Endometrium (tissue), 2 donors: ENCODE results near the gene EBNA1BP2.
"Not testable (repeated sequence)": the region's sequence is repeated elsewhere in the genome, so short reads cannot be mapped to it uniquely, and the experiment has no call there.

ENCODE experiments used
- FAIRE-seq: peaks from 2 replicates; lab custom pipeline; 2012; peaks lifted over from hg19 to GRCh38; lab: Jason Lieb, UNC
- donor health status: control.
- donor health status: control.

EBNA1BP2 gene

DNA sequence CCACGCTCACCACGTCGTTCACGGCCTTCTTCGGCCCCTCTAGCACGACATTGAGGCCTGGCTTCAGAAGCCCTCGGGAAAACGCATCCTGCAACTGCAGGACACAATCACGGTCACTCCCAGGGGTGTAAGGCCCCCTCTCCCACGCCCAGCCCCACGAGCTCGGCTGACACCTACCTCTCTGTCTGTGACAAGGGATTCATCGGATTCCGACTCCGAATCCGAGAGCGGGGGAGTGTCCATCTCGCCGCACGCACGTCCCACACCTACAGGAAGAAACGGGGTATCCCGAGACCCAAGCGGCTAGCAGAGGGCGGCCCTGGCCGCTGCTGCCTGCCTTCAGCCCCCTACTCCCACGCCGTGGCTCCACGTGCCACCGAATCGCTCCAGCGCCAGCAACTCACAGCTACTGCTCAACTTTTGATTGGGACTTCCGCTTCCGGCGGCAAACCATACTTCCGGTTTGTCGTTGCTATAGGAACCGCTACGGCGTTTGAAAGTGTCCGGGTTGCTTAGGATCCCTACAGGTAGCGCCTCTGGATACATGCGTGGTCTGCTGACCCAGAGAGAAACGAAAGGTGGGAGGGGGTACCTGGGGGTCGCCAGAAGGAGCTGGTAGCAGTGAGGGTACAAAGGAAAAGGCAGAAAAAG, at the start of gene EBNA1BP2, which contains the start of gene CFAP57:
TSS of gene EBNA1BP2 (minus strand) at position 415 of the 651 bp plus-strand sequence. CDS start at position 243, 172 bp downstream.
TSS of gene CFAP57 (plus strand) at position 455 of the 651 bp plus-strand sequence. CDS start 424 bp downstream, outside the sequence.
- FAIRE-seq: no peak

DNA sequence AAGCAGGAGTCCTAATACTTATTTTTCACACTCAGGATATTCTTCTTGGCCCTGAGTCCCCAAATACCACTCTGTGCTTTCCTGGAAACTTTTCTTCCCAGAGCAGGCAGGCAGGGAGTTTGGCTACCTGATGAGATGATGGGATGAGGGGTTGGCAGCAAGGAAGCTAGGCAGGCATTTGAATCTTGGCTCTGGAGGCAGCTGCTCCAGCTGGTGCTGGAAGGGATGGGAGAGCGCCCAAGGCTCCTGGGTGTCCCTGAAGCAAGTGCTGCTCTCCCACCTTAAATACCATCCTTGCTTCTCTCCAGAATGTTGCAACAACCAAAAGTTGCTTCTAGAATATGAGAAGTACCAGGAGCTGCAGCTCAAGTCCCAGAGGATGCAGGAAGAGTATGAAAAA, 49.7 kb upstream of the EBNA1BP2 start:
- FAIRE-seq: no peak

DNA sequence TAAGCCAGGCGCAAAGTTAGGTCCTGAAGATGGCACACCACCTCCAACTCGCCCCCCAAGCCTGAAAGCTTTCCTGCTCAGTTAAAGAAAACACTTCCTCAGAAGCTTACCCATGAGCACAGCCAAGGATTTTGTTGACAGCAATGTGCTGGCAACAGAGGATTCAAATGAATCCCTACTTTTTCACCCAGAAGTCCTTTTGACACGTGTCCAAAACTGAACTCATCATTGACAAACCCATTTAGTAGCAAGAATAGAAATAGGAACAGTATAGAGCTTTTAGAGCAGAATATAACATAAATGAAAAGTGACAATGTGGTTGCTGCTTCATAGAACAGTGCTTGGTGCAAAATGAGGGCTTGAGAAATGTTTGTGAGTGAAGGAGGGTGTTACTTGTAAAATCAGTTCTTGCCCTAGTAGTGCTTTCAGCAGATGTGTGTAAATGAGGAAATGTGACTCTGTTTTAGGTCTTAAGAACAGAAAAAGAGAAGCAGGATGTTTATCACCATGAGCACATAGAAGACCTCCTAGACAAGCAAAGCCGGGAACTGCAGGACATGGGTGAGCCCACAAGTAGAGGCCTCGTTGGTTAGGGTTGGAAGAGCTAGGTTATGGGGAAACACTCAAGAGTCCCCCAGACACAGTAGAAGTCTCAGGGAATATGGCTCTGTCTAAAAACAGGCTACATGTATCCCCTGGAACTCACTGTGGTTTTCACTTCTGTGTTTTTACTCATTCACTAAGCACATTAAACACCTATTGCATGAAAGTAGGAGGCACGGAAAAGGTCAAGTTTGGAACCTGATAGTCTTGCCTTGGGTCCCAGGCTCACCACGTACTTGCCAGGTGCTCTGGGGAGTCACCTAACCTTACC, 49.1 kb upstream of the EBNA1BP2 start:
- FAIRE-seq: no peak

DNA sequence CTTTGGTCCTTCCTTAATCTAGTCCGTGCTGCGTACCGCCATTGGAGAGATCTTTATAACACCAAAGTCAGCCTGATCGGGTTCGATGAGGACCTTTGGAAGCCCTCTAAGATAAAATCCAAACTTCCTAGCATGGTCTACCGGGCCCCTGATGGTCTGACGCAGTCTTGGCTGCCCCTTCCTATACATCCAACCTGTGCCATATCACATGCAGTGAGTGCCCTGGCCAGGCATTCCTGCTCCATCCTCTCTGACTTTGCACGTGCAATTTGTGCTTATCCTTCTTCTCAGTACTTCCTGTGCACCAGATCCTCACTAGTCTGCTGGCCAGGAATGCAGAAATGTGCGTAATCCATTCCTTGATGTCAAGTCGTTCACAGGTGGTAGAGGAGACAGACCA, 45.7 kb upstream of the EBNA1BP2 start:
- no peak for FAIRE-seq

DNA sequence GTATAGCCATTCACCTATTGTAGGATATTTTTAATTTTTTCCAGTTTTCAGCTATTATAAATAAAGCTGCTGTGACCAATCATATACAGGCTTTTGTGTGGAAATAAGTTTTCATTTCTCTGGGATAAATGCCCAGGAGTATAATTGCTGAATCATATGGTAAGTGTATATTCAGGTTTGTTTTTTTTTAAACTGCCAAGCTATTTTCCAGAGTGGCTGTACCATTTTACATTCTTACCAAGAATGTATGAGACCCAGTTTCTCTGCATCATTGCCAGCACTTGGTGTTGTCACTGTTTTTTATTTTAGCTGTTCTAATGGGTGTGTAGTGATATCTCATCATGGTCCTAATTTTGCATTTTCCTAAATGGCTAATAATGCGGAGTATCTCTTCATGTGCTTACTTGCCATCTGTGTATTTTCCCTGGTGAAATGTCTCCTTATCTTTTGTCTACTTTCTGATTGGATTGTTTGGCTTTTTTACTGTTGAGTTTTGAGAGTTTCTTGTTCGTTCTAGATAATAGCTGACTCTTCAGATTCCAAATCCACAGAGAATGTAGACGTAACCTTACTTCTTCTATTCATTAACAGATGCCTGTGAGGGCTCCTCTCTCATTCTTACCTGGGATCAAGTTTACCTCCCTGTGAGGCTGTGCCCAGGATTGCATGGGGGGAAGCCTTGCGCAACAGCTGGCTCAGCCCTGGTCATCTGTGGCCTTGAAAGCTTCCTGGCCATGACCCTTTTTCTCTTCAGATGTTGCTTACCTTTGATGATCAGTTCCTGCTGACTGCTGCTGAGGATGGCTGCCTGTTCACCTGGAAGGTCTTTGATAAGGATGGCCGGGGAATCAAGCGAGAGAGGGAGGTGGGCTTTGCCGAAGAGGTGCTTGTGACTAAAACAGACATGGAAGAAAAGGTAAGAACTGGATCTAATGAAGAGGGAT, 42.7 kb upstream of the EBNA1BP2 start:
- FAIRE-seq: no peak

- FAIRE-seq: not testable (repeated sequence)
Observed at GRCh38 chr1:43208277-43208676, 36.2 kb upstream of the EBNA1BP2 start.

GRCh38 chr1:43207229-43207853, 35.3 kb upstream of the EBNA1BP2 start:
- no peak for FAIRE-seq

- no peak for FAIRE-seq
Observed at GRCh38 chr1:43206600-43207228, 34.6 kb upstream of the EBNA1BP2 start.

DNA sequence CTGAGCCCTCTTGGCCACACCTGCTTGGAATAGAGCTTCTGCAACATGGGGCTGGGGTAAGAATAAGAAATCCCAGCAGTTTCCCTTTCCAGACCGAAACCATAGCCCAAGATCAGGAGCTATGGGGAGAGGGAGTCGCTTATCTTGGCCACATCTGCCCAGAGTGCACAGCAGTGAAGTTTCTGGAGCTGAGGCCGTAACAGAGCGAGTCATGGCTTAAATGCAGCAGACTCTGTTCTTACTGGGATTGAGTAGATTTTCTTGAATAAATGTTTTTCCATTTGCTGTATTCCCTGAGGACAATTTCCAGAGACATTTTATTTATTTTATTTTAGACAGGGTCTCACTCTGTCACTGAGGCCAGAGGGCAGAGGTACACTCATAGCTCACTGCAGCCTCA, 33.6 kb upstream of the EBNA1BP2 start:
- no peak for FAIRE-seq

DNA sequence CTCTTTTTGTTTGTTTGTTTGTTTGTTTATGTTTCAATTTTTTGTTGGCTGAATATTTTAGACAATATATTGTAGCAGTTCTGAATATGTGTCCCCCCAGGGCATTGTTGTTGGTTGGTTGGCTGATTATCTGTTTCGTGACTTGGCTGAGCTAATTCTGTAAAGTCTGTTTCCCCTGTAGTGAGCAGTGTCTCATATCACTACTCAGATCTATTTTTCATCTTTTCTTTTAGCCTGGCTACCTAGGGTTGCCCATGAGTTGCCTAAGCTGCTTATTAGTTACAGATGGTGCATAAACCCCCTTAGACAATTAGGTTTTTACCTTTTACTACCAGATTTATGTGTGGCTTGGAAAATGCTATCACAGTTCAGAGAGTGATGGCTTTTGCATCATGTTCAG, 32.3 kb upstream of the EBNA1BP2 start:
- no peak for FAIRE-seq

DNA sequence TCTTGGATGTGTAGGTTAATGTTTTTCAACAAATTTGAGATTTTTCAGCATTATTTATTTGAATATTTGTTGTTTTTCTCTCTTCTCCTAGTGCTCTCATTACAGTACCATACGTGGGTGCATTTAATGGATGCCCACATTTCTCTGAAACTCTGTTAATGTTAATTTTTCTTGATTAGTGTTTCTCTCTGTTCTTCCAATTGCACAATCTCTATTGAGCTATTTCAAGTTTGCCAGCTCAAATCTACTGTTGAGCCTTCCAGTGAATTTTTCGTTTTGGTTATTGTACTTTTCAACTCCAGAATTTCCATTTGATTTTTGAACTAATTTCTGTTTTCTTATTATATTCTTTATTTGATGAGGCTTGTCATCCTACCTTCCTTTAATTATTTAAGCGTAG, 31.8 kb upstream of the EBNA1BP2 start:
- FAIRE-seq: no peak

- FAIRE-seq: no peak
Observed at GRCh38 chr1:43199093-43199726, 27.1 kb upstream of the EBNA1BP2 start.

DNA sequence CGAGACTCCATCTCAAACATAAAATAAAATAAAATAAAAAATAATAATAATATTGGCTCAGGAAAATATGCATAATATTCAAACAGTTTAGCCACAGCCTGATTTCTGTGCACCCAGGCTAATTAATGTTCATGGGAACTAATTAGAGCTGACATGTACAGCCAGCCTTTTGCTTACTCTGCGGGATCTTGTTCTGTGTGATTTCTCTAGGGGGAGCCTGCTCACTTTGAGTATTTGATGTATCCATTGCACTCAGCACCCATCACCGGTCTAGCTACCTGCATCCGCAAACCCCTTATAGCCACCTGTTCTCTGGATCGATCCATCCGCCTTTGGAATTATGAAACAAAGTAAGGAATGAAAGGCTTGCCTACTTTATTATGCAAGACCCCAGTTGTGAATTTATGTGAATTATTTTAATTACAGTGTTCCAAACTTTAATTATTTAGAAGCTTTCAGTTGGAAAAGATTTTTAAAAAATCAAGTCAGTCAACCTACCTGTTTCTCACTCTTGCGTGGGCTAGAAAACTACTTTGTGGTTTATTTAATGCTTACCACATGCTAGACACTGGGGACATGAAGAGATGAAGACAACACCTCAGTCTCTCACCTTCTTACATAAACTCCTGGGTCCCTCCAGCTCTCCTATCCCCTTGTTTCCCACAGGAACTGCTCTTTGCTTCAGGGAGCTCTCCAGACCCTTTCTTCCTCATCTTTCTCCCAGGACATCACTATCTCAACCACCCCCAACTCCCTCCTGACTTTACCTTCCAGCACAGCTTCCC, 25.4 kb upstream of the EBNA1BP2 start:
- FAIRE-seq: no peak

GRCh38 chr1:43194509-43194908, 22.4 kb upstream of the EBNA1BP2 start:
- FAIRE-seq: no peak

DNA sequence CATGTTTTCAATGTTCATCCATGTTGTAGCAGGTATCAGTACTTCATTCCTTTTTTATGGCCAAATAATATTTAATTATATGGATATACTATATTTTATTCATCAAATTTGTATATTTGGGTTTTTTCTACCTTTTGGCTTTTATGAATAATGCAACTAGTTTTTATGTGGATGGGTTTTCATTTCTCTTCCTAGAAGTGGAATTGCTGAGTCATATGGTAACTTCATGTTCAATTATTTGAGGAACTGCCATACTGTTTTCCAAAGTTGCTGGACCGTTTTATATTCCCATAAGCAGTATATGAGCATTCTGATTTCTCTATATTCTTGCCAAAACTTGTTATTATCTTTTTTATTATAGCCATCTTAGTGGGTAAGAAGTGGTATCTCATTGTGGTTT, 16.0 kb upstream of the EBNA1BP2 start:
- FAIRE-seq: no peak

DNA sequence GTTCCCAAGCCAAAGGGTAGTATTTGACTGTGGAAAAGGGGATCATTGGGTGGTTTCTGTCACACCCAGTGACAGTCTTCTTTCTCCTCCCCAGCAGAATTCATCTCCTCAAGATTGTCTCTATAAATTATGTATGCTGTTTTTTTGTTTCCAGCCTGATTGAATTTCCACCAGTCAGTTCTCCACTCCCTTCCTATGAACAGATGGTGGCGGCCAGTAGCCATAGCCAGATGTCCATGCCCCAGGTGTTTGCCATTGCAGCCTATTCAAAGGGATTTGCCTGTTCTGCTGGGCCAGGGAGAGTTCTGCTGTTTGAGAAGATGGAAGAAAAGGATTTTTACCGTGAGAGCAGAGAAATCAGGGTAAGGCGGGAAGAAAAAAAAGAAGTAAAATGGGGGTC, 12.9 kb upstream of the EBNA1BP2 start:
- no peak for FAIRE-seq

DNA sequence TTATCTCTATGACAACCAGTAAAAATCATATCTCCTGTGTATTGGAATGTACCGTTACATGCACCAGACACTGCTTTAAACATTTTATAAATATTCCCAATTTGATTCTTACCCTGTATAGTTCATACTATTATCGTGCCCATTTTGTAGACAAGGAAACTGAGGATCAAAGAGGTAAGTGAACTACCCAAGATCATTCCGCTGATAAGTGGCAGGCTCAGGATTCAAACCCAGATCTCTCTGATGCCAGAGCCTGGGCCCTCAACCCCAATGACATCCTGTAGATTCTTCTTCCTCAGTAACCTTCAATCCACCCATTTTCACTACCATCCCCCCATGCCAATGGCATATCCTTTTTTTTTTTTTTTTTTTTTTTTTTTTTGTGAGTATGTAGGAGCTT, 12.3 kb upstream of the EBNA1BP2 start:
- no peak for FAIRE-seq

GRCh38 chr1:43177691-43178090, 5.6 kb upstream of the EBNA1BP2 start:
- no peak for FAIRE-seq

DNA sequence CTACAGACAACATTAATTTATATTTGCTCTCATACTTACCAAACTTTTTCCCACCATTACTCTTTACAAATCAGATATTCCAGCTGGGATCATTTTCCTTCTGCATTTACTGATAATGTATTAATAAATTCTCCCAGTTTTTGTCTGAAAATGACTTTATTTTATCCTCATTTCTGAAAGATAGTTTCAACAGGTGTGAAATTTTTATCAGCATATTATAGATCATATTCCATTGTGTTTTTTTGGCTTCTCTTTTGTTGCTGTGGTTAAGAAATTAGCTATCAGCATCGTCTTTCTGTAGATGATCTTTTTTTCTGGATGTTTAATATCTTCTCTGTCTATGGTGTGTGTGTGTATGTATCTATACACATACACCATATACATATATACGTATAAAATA, 2.8 kb upstream of the EBNA1BP2 start:
- no peak for FAIRE-seq

DNA sequence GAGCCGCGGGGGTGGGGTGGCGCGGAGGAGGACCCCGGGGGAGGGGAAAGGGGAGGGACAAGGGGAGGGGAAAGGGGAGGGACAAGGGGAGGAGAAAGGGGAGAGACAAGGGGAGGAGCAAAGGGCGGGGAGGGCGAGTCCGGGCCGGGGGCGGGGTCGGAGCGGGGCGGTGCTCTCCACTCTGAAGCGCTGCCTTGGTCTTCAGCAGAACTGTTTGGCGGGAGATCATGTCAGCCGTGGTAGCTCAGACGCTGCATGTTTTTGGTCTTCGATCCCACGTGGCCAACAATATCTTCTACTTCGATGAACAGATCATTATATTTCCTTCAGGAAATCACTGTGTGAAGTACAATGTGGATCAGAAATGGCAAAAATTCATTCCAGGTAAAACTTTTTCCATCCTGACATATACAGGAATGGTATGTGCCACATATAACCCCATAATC, 460 bp upstream of the EBNA1BP2 start:
- no peak for FAIRE-seq
